ENCODE measurements around the gene C1orf53.
A peak's percentile ranks its signal among the peaks of the same experiment; 100 is the strongest.
"Not testable (repeated sequence)": the region's sequence is repeated elsewhere in the genome, so short reads cannot be mapped to it uniquely, and the experiment has no call there.

C1orf53 gene

GRCh38 chr1:197922070-197922390 is 19.6 kb downstream of the C1orf53 start:
- no peak for DNase-seq

DNA sequence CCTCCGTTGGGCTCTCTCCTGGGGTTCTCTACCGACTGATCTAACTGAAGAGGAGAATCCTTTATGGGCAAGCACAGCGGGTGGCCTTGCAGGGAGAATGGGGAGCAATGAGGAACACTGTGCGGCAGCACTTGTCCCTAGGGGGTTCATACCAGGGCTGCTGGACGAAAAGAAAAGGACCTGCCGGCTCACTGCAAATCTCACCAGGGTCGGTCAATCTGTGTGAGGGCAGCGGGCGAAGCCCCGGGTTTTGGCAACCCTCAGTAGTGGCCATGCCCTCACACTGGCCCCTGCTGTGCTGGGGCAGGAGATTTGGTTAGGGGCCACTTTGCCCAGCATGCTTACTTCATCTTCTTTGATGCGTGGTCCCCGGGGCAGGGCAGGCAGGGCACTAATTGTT is 20.6 kb downstream of the C1orf53 start:
- DNase-seq = no peak

- DNase-seq = peak; percentile 35
Observed at GRCh38 chr1:197924516-197925123, 22.2 kb downstream of the C1orf53 start.

GRCh38 chr1:197927908-197928665 is 25.7 kb downstream of the C1orf53 start:
- DNase-seq = no peak

DNA sequence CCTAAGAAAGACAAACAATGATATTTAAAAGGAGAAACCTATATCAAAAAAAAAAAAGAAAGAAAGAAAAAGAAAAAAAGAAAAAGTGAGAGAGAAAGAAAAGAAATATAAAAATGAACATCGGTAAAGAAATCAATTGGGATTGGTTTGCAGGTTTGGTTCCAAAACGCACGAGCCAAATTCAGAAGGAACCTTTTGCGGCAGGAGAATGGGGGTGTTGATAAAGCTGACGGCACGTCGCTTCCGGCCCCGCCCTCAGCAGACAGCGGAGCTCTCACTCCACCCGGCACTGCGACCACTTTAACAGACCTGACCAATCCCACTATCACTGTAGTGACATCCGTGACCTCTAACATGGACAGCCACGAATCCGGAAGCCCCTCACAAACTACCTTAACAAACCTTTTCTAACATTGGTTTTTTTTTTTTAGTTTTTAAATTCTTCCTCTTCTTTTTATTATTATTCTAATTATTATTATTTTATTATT is 26.5 kb downstream of the C1orf53 start:
- DNase-seq = no peak

GRCh38 chr1:197933016-197933415 is 30.6 kb downstream of the C1orf53 start:
- no peak for DNase-seq

DNA sequence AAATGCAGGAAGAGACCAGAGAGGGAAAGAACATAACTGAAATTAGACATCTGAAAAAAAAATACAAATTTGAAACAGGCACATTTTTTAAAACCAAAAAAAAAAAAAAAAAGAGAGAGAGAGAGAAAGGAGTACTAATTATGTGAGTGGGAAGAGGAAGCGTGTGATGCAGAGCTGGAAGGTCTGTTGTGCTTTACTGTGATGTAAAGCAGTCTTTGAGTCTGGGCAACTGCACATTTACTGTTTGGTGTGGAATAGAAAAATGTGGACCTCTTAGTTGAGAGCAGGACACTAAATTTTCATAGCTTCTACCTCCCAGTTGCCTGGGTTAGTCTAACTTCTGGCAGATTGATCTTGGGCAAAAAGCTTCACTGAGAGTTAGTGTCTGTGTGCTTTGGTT is 31.2 kb downstream of the C1orf53 start:
- DNase-seq = no peak

GRCh38 chr1:197937381-197937780 is 35.0 kb downstream of the C1orf53 start:
- no peak for DNase-seq

DNA sequence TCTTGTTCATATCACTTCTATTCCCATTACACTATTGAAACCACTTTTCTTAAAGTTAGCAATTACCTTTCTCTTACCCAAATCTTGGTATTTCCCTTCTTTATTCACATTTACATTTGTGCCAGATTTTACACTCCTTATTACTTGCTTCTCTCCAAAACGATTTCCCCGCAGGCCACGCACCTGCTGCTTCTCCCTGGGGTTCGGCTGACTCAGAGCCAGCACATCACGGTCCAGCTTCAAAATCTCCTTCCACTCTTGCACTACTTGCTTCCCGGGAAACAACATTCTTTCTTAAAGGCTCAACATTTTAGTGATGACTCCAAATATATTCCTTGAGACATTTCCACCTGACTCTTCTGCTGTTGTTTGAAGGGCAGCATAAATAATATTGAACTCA is 35.5 kb downstream of the C1orf53 start:
- no peak for DNase-seq

DNA sequence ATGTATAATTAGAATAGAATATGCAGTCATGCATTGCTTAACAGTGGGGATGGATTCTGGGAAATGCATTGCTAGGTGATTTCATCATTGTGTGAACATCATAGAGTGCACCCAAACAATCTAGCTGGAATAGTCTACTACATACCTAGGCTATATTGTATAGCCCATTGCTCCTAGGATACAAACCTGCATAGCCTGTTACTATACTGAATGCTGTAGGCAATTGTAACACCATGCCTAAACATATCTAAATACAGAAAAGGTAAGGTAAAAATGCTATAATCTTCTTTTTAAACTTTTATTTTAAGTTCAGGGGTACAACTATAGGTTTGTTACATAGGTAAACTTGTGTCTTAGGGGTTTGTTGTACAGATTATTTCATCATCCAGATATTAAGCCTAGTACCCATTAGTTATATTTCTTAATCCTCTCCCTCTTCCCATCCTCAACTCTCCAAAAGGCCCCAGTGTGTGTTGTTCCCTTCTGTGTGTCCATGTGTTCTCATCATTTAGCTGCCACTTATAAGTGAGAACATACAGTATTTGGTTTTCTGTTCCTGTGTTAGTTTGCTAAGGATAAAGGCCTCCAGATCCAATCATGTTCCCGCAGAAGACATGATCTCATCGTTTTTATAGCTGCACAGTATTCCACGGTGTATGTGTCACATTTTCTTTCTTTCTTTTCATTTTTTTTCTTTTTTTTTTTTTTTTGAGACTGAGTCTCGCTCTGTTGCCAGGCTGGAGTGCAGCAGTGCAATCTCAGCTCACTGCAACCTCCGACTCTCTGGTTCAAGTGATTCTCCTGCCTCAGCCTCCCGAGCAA is 36.9 kb downstream of the C1orf53 start:
- not testable (repeated sequence) for DNase-seq

DNA sequence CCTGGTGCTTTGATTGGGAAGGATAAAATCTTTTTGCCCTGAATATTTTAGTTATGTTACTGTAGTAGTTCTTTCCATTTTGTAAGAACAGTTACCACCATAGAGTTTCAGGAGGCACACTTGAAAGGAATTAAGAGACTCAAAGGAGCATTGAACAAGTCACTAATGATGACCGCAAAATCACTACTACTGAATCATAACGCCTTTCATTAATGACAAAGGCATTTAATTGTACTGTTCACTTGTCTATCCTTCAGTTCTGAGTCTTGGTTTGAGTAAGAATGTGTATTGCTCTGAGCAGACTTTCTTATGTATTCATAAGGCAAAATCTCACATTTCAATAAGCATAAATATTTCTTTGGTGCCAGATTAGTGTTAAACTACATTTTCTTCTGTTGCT is 39.6 kb downstream of the C1orf53 start:
- no peak for DNase-seq

DNA sequence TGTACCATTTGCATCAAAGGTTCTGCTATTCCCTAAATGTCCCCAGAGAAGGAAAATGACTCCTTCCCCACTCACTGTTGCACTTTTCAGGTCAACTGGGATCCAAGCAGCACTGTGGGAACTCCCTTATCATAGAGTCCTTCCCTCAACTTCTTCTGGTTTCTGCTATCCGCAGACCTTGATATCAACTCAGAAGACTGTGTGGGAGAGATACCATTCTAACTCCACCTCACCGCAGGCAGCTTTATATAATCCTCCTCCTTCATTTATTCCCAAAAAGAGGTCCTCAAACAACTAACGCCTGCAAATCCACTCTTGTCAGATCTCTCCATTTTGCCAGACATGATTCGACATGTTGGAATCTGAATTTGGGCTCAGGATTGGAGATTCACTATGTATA is 42.1 kb downstream of the C1orf53 start:
- DNase-seq = no peak

- no peak for DNase-seq
Observed at GRCh38 chr1:197948926-197949899, 46.8 kb downstream of the C1orf53 start.

DNA sequence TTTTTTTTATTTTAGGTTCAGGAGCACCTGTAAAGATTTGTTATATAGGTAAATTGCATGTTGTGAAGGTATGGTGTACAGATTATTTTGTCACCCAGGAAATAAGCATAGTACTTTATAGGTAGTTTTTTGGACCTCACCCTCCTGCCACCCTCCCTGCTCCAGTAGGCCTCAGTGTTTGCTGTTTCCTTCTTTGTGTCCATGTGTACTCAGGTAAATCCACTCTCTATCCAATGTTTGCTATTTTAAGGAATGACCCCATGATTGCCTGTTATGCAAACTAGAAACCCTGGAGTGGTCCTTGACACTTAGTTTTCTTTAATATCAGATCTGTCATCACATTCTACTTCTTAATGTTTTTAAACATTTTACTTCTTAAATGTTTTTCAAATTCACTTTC is 48.7 kb downstream of the C1orf53 start:
- DNase-seq = no peak

DNA sequence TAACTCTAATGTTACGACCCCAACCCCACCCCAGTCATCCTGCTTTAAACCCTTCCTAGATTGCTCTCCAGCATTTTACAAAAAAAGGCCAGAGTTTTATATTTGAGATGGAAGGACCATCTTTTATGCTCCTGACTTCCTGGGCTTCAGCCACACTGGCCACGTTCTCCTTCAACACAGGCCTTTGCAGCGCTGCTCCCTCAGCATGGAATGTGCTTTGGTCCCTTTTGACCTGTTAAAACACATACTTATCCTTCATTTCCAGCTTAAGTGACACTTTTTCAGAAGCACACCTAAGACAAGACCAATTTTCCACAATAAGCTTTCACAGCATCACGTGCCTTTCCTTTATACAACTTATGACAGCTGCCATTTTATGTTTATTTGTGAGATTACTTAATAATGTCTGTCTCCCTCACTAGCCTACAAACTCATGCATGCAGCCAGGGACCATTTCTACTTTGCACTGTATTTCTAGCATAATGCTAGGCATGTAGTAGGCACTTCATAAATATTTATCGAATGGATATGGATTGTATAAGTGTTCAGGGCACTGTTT is 49.3 kb downstream of the C1orf53 start:
- no peak for DNase-seq

GRCh38 chr1:197953472-197953871 is 51.0 kb downstream of the C1orf53 start:
- not testable (repeated sequence) for DNase-seq

GRCh38 chr1:197954718-197955418 is 52.4 kb downstream of the C1orf53 start:
- no peak for DNase-seq

DNA sequence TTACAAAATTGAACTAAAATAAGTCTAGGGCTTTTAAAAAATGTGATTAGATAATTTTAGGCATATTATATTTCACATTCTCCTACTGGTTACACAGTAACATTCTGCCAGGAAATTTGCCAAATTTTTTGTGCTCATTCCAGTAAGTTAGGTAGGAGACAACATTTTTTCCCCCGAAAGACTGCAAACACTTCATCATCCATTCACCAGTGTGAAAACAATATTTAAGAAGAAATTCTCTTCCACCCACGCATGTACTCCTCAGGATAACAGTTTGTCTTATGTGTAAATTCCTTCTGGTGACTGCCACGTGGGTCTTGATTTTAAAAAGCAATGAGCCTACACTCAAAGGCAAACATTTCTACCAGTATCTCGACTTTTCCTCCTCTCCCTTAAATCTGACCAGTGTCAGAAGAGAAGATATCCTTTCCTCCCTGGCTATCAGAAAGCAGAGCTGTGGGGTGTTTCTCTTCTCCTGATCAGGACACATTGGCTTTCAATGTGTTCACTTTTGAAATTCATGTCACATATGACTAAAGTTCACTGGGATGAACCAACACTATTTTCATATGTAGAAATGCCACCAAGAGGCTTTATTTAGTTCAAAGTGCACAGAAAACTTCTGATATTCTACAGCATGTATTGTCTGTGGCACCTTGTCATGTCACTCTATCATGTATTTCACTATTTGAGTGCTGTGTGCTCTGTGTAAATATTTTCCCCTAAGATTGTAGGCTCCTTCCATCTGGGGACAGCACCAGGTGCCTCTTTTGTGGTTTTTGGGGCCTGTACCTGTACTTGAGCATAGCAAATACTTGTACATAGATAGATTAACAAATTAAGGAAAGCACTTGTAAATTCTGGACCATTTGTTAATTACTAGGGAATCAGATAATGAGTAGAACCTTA is 53.3 kb downstream of the C1orf53 start:
- DNase-seq = no peak

All from NCI-H446 treated with DMSO at 0.1 percent for 48 hours (cell line).